DOHH2 (cell line): ENCODE results near the gene FAAP100.

Experiments
- H3F3A ChIP-seq: fragments of 200-600 bp; sonication (generic), shearing (Covaris generic); 2 replicates; pipeline ENCODE4 v1.6.0; 2016; ENCODE audit warnings: antibody characterized with exemption, mild to moderate bottlenecking; ENCODE audit not compliant: control insufficient read depth, insufficient read depth
- H3K27ac ChIP-seq: fragments of 200-600 bp; sonication (generic); 2 replicates; pipeline ENCODE4 v1.5.1; 2014; ENCODE audit warnings: low read depth, mild to moderate bottlenecking, low read length, moderate library complexity
- H3K27me3 ChIP-seq: fragments of 200-600 bp; sonication (generic); 2 replicates; pipeline ENCODE4 v1.6.1; 2014; ENCODE audit warnings: mild to moderate bottlenecking, low read length, mixed read lengths; ENCODE audit not compliant: control insufficient read depth
- H3K36me3 ChIP-seq: fragments of 200-600 bp; sonication (generic); 2 replicates; pipeline ENCODE4 v1.6.1; 2014; ENCODE audit warnings: mild to moderate bottlenecking, low read length, moderate library complexity, mixed read lengths; ENCODE audit not compliant: control insufficient read depth
- H3K4me1 ChIP-seq: fragments of 200-600 bp; sonication (generic); 2 replicates; pipeline ENCODE4 v1.6.1; 2014; ENCODE audit warnings: mild to moderate bottlenecking, low read length, mixed read lengths; ENCODE audit not compliant: control insufficient read depth
- H3K4me2 ChIP-seq: fragments of 200-600 bp; sonication (generic); 2 replicates; pipeline ENCODE4 v1.6.0; 2014; ENCODE audit warnings: mild to moderate bottlenecking, low read length, moderate library complexity
- H3K4me3 ChIP-seq: fragments of 200-600 bp; sonication (generic); 2 replicates; pipeline ENCODE4 v1.5.1; 2014; ENCODE audit warnings: mild to moderate bottlenecking, low read length, mixed read lengths
- H3K79me2 ChIP-seq: fragments of 200-600 bp; sonication (generic); 2 replicates; pipeline ENCODE4 v1.6.1; 2014; ENCODE audit warnings: mild to moderate bottlenecking, low read length, mixed read lengths; ENCODE audit not compliant: control insufficient read depth
- H3K9me2 ChIP-seq: fragments of 200-600 bp; sonication (generic); replicated peaks from 2 replicates; pipeline ENCODE4 v1.6.1; 2014; ENCODE audit warnings: mild to moderate bottlenecking, low read length, mixed read lengths; ENCODE audit not compliant: control insufficient read depth
- H3K9me3 ChIP-seq: fragments of 200-600 bp; sonication (generic); 2 replicates; pipeline ENCODE4 v1.6.1; 2014; ENCODE audit warnings: antibody characterized with exemption, low read length, mixed read lengths; ENCODE audit not compliant: control insufficient read depth, insufficient read depth
- H4K20me1 ChIP-seq: fragments of 200-600 bp; sonication (generic); 2 replicates; pipeline ENCODE4 v1.6.0; 2014; ENCODE audit warnings: low read depth, mild to moderate bottlenecking, antibody characterized with exemption, low read length, moderate library complexity; ENCODE audit not compliant: control insufficient read depth, insufficient read depth
- CTCF ChIP-seq: fragments of 200-600 bp; sonication (generic); IDR thresholded peaks from one replicate; pipeline ENCODE4 v1.5.1; 2014; ENCODE audit warnings: antibody characterized with exemption, mild to moderate bottlenecking, low read depth, low read length; ENCODE audit not compliant: poor library complexity, severe bottlenecking
- EZH2phosphoT487 ChIP-seq: fragments of 200-600 bp; sonication (generic); IDR thresholded peaks from 2 replicates; pipeline ENCODE4 v1.6.1; 2017; ENCODE audit warnings: borderline replicate concordance, mild to moderate bottlenecking, antibody characterized with exemption, low read length, moderate library complexity, mixed read lengths

FAAP100 gene

GRCh38 chr17:81516439-81516838, 35.7 kb downstream of the FAAP100 start:
- H3K79me2 ChIP-seq: peaks cover 45% of the 10 kb centered on the region
- H3K9me2 ChIP-seq: no peaks in the 10 kb centered on the region
- H3K4me1 ChIP-seq: peaks cover 64% of the 10 kb centered on the region
- peak overlapping the region; percentile 84 for H3K4me2 ChIP-seq
- peak overlapping the region; percentile 88 for H3K4me3 ChIP-seq
- H4K20me1 ChIP-seq: peaks cover 9% of the 10 kb centered on the region
- peaks cover 23% of the 10 kb centered on the region for H3K36me3 ChIP-seq
- H3K27me3 ChIP-seq: no peaks in the 10 kb centered on the region
- H3F3A ChIP-seq: peaks cover 57% of the 10 kb centered on the region
- H3K9me3 ChIP-seq: no peaks in the 10 kb centered on the region
- no peak for TF ChIP-seq EZH2phosphoT487
- no peak for TF ChIP-seq CTCF
- H3K27ac ChIP-seq: peak overlapping the region; percentile 93

- H3K9me2 ChIP-seq: no peaks in the 10 kb centered on the region
- peaks cover 32% of the 10 kb centered on the region for H3K36me3 ChIP-seq
- H3F3A ChIP-seq: peaks cover 62% of the 10 kb centered on the region
- peak overlapping the region; percentile 93 for H3K27ac ChIP-seq
- TF ChIP-seq CTCF (no peak), EZH2phosphoT487 (no peak)
- peak overlapping the region; percentile 84 for H3K4me2 ChIP-seq
- H3K4me3 ChIP-seq: peak overlapping the region; percentile 88
- H3K9me3 ChIP-seq: no peaks in the 10 kb centered on the region
- no peaks in the 10 kb centered on the region for H3K27me3 ChIP-seq
- peaks cover 18% of the 10 kb centered on the region for H4K20me1 ChIP-seq
- peaks cover 54% of the 10 kb centered on the region for H3K79me2 ChIP-seq
- peaks cover 69% of the 10 kb centered on the region for H3K4me1 ChIP-seq
Measured at GRCh38 chr17:81515530-81516041, 36.6 kb downstream of the FAAP100 start.

- peak overlapping the region; percentile 93 for H3K27ac ChIP-seq
- peaks cover 25% of the 10 kb centered on the region for H4K20me1 ChIP-seq
- H3K36me3 ChIP-seq: peaks cover 38% of the 10 kb centered on the region
- no peaks in the 10 kb centered on the region for H3K27me3 ChIP-seq
- H3K4me2 ChIP-seq: peak overlapping the region; percentile 84
- H3K4me1 ChIP-seq: peaks cover 70% of the 10 kb centered on the region
- no peaks in the 10 kb centered on the region for H3K9me2 ChIP-seq
- no peaks in the 10 kb centered on the region for H3K9me3 ChIP-seq
- H3F3A ChIP-seq: peaks cover 65% of the 10 kb centered on the region
- H3K4me3 ChIP-seq: peak overlapping the region; percentile 88
- TF ChIP-seq EZH2phosphoT487 (no peak), CTCF (no peak)
- peaks cover 60% of the 10 kb centered on the region for H3K79me2 ChIP-seq
Measured at GRCh38 chr17:81514739-81515529, 37.2 kb downstream of the FAAP100 start.
